CD4-positive, alpha-beta T cell treated with Interleukin-6 for 4 hours (primary cell): ENCODE results near the gene IRAK1.
"Not testable (repeated sequence)": the region's sequence is repeated elsewhere in the genome, so short reads cannot be mapped to it uniquely, and the experiment has no call there.

Source experiments
- DNase-seq: peaks from one replicate; pipeline ENCODE4 v3.0.0-alpha.2; 2020; ENCODE audit warnings: mixed read lengths

Gene IRAK1

DNA sequence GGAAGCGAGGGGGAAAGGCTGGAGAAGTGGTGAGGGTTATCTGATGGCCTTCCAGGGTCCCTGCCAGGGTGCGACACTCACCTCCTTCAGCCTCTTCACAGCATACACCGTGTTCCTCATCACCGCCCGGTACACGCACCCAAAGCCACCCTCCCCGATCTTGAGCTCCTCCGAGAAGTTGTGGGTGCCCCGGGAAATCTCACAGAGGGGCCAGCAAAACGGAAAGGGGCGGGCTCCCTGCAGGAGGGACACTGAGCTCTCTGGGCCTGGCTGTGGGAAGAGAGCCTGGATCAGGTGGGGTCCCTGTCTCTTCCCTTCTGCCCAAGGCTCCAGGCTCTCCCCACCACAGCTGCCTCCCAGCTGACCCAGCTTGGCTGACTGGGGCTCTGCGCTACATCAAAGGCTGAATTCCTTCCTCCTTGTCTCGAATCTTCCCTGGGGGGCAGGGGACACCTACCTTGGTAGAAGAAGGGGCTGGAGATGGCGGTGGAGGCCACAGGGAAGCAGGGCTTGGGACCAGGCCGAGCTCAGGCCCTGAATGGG lies 1.1 kb downstream of the IRAK1 start:
- DNase-seq: no peak

DNA sequence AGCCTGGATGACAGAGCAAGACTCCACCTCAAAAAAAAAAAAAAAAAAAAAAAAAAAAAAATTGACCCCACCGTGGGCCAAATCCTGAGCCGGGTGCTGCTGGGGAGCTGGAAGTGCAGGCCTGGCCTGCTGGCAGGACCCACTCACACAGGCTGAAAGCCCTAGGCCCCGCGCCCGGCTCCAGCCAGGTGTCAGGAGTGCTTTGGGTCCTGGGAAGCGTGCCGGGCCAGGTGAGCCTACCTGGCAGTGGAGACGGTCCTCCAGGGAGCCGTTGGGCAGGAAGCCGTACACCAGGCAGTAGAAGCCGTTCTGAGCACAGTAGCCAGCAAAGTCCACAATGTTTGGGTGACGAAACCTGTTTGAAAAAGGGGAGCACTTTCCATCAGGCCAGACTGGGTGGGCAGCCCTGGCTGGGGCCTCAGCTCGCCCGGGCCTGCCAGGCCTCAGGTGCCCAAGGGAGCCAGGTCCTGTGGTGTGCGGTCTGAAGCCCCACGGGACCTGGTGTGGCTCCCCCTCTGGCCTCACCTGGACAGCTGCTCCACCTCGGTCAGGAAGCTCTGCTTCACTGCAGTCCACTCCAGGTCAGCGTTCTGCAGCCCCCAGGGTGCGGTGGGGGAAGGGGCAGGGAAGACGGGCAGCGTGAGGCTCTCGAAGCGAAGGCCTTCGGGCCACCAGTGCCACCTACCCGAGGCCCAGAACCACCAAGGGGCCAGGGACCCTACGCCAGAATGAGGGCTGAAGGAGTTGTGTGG lies 1.8 kb downstream of the IRAK1 start:
- DNase-seq: no peak

DNA sequence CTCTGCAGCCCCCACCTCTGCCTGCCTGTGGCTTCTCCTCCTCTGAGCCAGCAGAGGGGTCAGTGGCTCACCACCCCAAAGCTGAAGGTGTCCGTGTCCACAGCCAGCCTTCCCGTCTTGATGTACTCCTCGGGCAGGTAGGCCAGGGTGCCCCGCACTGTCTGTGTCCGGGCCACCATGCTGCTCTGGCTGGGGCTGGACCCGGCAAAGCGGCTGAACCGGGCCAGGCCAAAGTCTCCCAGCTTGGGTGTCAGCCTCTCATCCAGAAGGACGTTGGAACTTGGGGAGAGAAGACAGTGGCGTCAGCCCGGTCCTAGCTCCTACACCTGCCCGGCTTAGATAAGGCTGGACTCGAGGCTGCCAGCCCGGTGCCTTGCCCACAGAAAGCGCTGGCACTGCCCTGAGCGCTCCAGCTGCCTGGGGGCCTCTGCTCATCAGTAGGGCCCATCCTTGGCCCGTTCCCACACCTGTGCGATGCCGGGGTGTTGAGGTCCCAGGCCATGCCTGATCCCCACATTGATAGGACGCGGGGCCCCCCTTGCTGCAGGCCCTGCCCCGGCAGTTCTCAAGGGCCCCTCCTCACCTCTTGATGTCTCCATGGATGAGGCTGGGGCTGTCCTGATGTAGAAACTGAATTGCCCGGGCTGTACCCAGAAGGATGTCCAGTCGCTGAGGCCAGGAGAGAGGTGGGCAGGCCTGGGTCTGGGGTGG lies 3.2 kb downstream of the IRAK1 start:
- DNase-seq: no peak

DNA sequence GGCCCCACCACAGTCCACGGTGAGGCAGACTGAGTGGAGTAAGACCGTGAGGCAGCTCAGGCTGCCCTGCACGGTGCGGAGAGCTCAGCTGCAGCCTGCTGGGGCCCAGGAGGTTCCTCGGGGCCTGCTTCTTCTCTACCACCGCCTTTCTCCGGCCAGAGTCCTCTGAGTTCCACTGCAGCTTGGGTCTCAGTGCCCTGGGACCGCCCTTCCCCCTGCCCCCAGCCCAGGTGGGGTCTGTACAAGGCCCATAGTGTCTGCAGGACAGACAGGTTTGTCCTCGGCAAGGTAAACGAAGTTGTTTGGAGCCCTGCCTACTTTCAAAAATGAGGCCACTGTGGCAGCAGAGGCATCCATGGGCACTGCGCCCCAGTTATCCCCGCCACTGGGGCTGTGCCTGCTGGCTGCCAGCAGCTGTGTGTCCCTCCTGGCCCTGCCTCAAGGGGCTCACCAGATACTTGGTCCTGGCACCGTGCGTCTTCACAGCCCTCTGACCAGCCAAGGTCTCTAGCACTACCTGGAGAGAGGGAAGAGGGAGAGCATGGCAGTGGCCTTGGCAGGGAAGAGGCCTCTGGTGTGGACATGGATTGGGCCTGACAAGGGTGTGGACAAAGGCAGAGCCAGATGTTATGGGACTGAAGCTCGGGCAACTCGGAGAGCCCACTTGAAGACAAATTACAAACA lies 4.0 kb downstream of the IRAK1 start:
- no peak for DNase-seq

DNA sequence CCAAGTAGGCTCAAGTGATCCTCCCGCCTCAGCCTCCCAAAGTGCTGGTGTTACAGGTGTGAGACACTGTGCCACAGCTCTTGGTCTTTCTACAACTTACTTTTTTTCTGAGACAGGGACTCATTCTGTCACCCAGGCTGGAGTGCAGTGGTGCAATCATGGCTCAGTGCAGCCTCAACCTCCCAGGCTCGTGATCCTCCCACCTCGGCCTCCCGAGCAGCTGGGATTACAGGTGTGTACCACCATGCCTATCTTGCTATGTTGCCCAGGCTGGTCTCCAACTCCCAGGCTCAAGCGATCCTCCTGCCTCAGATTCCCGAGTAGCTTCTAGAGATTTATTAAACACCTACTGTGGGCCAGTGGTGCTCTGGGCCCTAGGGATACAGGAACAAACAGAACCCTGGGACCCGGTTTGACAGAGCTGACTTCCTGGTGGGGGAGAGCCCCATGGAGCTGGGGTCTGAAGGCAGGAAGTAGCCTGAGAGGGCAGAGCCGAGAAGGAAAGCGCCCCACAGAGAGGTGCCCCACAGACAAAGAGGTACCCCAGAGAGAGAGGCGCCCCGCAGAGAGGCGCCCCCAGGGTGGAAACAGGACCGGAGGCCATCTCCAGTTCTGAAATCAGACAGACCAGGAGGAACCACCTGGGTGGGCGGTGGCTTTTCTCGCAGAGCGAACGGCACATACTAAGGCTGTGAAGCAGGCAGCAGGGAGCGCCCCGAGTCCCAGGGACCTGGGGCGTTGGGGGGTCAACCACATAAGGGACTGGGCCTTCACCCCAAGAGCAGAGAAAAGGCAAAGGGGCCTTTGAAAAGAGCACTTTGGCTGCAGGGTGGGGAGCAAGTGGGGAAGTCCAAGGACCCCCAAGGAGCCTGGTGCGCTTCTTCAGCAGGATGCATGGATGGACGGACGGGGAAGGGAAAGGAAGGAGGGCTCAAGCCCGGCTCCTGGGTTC lies 5.0 kb downstream of the IRAK1 start:
- no peak for DNase-seq

DNA sequence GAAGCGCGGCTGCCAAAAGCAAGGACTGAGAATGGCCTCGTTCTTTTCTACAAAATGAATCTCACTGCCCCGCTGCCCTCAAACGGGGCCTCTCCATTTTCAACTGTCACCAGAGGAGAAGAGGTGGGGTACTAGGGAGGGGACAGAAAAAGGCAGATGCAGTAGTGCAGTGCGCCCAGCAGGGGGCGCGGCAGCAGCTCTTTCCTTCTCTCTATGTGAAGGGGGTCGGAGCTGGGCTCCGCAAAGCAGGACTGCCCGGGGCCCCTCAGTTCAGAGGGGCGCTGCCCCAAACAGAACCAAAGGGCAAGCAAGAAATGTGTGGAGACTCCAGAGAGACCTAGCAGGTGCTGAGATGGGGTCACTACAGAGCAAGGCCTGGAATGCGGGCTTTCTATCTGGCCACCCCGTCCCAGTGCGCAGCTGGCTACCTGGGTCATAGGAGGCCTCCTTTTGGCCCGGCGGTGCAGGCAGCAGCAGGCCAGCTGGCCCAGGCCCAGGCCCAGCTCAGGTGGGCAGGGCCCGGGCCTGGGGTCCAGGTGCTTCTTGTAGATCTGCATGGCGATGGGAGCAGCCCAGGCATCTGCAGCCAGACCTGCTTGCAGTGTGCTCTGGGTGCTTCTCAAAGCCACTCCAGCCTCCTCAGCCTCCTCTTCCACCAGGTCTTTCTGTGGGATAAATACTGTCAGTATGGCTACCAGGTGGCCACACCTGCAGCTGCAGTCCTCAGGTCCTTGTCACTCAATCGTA lies 5.9 kb downstream of the IRAK1 start:
- peak; percentile 64 for DNase-seq

DNA sequence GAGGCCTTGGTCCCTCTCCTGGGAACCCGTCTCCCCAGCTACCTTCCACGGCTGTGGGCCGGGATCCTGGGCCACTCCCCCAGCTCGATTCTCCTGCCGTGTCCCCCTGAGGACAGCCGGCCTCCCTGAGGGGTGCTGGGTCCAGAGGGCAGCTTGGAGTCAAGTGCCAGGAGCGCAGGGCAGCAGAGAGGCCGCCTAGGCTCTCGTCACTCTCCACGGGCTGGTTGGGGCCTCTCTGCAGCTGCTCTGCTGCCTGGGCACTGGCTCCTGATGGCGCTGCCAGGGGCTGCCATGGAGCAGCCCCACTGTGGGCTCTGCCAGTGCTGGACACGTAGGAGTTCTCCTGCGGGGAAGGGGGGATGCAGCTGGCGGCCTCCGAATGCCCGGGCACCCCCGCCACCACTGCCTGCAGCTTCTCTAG lies 6.7 kb downstream of the IRAK1 start:
- no peak for DNase-seq

DNA sequence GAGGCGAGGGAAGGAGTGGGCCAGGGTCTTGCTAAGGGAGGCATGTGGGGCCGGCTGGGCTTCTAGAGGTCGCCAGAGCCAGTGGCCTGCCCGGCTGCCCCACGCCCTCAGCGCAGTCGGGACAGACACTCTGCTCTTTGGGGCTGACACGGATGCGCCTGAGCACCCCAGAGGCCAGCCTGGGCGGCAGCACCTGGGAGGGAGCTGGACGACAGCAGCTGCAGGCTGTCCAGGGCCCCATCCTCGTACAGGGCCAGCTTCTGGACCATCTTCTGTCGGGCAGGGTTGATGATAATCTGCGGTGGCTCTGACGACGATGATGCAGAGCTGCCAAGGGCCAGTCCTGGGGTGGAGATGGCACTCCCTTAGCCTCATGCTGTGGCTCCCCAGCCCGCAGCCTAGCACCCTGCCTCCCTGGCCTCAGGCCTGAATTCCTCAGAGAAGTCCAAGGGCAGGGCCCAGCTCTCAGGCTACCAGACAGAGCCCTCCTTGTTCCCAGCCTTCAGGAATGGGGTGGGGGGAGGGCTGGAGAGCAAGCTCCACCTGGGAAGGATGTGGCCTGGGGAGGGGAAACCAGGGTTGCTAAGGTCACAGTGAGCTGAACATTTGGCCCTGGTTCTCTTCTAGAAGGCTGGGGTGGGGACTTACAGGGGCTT lies 7.2 kb downstream of the IRAK1 start:
- no peak for DNase-seq

DNA sequence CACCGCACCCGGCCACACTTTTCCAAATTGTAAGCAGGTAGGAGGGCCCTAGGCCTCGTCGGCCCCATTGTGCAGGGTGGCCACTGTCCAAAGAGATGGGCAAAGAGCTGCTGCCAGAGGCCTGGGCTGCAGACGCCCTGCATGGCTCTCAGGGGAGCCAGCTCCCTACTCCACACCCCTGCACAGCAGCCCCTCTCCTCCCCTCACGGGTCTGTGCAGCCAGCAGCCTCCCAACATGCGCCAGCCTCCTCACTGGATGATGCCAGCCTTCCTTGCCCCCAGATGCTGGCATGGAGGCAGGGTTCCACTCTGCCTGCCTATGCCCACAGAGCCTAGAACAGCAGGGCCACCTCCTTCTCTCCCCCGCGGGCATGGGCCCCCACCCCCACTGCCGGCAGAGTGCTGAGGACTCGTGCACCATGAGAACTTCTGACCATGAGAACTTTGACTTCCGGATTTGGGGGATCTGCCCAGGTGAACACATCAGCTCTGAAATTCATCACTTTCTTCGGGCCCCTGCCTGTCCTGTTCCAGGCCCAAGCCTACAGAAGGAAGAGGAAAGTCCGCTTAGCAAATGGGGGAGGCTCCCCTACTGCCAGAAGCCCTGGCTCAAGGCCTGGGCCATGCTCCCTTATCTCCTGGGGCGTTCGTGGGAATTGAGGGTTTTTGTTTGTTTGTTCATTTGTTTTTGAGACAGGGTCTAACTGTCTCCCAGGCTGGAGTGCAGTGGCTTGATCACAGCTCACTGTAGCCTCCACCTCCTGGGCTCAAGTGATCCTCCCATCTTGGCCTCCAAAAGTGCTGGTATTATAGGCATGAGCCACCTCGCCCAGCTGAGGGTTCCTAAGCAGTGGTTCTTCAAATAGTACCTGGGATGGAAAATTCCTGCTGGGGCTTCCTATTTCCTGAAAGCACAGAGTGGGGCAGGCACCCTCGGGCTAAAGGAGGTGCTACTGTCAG lies 8.0 kb downstream of the IRAK1 start:
- DNase-seq: no peak

DNA sequence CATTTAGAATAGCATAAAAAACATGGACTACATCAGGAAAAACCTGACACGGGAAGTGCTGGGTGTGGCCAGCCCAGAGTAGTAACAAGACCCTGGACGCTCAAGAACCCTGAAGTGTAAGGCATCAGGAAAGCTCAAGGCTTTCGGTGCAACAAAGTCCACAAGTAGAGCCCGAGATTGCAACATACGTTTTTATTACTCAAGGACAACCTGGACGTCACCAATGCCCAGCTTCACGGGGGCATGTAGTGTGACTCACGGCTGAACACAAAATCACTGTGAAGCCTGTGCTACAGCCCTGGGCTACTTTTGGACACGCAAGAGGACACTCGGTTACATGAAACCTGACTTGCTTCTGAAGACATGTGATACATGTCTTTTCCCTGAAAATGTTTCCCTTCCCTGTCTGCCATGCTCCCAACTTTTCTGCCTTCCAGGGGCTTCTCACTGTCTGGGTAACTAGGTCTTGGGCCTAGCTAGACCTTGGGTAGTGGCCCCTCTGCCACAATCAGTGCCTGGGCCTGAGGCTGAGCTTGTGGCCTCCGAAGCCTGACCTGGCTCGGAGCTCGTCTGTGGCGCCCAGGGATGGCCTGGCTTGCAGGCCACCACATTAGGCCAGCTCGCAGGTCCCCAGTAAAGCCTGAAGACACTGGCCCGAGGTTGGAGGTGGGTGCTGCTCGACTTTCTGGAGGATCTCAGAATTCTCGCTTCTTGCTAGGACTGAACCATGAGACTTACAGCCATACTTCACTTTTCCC lies 9.2 kb downstream of the IRAK1 start:
- no peak for DNase-seq

DNA sequence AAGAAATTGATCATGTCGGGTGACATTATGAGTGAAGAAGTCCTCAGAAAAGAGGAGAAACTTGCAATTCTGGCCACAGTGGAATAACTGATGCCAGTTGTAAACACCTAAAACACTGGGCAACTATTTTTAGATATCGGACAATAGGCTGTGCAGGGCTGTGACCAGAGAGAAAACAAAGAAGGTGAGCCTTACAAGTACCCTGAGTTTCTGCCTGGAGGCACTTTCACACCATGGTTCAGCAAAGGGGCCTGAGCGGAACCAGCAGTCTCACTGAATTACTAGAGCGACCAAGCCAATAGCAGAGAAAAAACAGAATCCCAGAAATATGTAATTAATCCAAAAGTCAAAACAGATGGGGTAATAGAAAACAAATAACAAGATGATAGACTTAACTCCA lies 11.2 kb downstream of the IRAK1 start:
- no peak for DNase-seq

DNA sequence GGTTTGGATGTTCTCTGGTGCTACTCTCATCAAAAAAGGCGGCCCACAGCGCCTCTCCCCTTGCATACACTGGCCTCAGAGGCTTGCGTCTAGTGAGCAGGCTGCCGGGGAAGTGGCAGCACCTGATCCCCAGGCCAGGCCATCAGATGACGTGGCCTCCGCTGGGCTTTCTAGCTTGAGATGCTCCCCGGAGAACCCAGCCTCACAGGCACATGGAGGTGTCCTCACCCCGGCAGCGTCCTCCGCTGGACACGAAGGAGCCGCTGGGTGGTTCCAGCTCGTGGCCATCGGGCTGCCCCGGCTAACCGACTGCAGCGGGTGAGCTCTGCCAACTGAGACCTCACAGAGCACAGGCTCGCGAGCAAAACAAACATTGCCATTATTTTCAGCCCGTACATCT lies 12.8 kb downstream of the IRAK1 start:
- DNase-seq: no peak

DNA sequence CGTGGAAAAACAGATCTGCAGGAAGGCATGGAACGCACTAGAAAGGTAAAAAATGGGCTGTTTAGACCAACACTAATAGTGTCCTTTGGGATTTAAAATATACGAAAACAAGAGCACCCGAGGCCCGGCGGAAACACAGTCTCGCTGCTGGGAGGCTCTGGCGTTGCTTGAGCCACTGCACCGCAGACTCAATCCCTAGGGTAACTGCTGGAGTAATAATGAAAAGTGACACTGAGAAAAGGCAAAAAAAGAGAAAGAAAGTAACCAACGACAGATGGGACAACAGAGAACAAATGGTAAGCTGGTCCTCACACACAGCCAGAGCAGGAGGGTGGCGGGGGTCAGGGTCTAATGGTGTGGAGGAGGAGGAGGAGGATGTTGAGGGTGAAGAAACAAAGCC lies 15.4 kb downstream of the IRAK1 start:
- DNase-seq: no peak

DNA sequence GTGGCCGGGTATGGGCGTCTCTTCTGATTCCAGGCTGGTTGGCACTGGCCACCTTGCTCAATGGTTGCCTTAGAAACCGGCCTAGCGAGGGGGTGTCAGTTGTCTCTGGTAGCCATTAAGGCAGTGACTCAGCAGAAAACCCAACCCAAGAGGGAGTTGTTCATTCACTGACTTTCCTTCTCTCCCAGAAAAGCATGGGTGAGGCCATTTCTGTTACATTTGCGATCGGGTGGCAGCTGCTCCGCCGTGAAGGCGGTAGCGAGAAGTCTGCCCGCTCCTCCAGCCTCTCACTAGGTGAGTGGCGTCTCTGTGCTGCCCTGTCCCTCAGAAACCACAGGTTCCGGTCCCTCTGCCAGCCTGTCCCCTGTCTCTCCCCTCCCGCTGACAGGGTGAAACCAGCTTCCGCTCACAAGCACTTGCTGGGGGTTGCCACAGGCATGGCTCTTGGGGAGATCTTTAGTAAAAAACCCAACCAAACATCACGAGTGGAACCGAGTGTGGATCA lies 17.4 kb downstream of the IRAK1 start:
- peak; percentile 60 for DNase-seq

DNA sequence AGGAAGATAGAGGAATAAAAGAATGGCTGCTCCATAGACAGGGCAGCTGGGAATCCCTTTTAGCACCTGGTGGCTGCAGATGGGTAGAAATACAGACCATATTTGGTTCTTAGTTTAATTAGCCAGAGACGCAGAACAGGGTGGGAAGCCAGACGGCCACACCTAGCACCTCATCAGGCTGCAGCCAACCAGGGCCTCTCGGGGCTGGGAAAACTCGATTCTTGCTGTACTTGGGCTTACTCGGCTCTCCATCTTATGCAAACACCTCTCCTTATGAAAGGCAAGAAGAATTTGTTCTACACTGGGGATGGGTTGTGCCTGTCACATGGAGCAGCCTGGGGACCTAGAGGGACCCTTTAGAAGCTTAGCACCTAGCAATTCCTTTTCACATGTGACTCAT lies 19.7 kb downstream of the IRAK1 start:
- DNase-seq: no peak

DNA sequence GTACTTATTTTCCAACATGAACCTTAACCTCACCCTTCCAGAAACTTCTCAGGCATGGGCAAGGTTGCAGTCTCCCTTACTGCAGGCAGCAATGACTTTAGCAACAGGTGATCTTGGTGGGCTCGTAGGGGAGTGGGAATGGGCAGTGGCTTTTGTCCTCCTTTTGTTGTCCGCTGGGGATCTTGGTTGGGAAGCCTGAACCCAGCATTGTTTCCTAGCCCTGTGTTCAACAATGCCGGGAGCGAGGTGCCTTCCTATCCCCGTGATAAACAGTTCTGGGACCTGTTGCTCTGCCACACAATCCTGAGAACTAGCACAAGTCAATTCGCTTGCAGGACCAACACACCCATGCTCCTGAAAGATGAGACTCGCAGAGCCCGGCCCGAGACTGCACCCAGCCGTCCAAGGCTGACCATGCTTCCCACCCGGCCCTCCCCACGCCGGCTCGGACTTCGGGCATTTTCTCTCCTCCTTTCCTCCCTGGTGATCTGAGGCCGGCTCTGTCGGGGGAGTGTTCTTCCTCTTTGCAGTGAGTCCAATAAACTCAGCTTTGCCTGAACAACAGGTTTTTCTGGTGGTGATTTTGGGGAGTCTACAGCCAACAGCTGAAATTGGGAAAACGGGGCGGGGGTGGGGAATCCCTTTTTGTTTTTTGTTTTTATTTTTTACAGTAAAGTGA lies 20.2 kb downstream of the IRAK1 start:
- DNase-seq: no peak

DNA sequence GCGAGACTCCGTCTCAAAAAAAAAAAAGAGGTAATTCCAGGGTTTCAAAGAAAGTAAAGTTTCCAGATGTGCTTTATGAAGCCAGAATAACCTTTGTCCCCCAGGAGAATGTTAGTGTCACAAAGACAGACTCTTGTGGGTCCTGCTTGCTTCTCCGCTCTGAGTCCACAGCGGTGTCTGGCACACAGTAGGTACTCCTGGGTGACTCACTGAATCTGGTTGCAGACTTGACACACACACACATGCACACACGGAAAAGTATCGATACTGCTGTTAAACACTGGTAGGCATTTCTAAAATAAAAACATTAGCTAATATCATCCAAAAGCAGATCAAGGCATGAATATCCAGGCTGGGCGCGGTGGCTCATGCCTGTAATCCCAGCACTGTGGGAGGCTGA lies 24.2 kb downstream of the IRAK1 start:
- DNase-seq: no peak

DNA sequence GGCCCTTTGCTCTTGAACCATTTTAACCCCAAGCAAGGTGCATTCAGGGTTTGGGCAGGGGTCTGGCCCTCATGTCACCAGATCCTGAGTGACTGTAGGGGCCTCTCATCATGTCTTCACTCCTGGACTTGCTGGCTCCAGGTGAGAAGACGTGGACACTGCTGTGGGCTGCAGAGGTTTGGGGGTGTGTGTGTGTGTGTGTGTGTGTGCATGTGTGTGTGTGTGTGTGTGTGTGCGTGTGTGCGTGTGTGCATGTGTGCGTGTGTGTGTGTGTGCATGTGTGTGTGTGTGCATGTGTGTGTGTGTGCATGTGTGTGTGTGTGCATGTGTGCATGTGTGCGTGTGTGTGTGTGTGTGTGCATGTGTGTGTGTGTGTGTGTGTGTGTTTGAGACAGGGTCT lies 25.3 kb downstream of the IRAK1 start:
- DNase-seq: not testable (repeated sequence)
